ENCODE data around the gene FLT3.
A peak's percentile ranks its signal among the peaks of the same experiment; 100 is the strongest.
"Not testable (repeated sequence)": the region's sequence is repeated elsewhere in the genome, so short reads cannot be mapped to it uniquely, and the experiment has no call there.

Gene FLT3

GRCh38 chr13:28041031-28041461 is 59.3 kb downstream of the FLT3 start:
- H3K27me3 Mint-ChIP-seq: no peaks in the 10 kb centered on the region
- peak overlapping the region; percentile 25 for H3K27ac Mint-ChIP-seq
- H3K4me3 Mint-ChIP-seq: no peak overlapping the region
- H3K36me3 Mint-ChIP-seq: no peaks in the 10 kb centered on the region
- H3K9me3 Mint-ChIP-seq: no peaks in the 10 kb centered on the region
- ATAC-seq: no peak
- peaks cover 41% of the 10 kb centered on the region for H3K4me1 Mint-ChIP-seq

- H3K4me1 Mint-ChIP-seq: peaks cover 44% of the 10 kb centered on the region
- peak; percentile 47 for ATAC-seq
- H3K9me3 Mint-ChIP-seq: no peaks in the 10 kb centered on the region
- no peaks in the 10 kb centered on the region for H3K27me3 Mint-ChIP-seq
- H3K4me3 Mint-ChIP-seq: no peak overlapping the region
- no peaks in the 10 kb centered on the region for H3K36me3 Mint-ChIP-seq
- H3K27ac Mint-ChIP-seq: no peak overlapping the region
These were observed 63.0 kb downstream of the FLT3 start for GRCh38 chr13:28037399-28037798.

- H3K4me3 Mint-ChIP-seq: no peak overlapping the region
- peak overlapping the region; percentile 61 for H3K27ac Mint-ChIP-seq
- H3K36me3 Mint-ChIP-seq: no peaks in the 10 kb centered on the region
- H3K9me3 Mint-ChIP-seq: peaks cover 3% of the 10 kb centered on the region
- no peak for ATAC-seq
- H3K27me3 Mint-ChIP-seq: no peaks in the 10 kb centered on the region
- H3K4me1 Mint-ChIP-seq: peaks cover 50% of the 10 kb centered on the region
These were observed 65.1 kb downstream of the FLT3 start for GRCh38 chr13:28035146-28035782.

GRCh38 chr13:28033894-28034655 is 66.3 kb downstream of the FLT3 start:
- Mint-ChIP-seq H3K27ac (peak overlapping the region; percentile 61), H3K27me3 (no peaks in the 10 kb centered on the region), H3K4me1 (peaks cover 45% of the 10 kb centered on the region), H3K36me3 (no peaks in the 10 kb centered on the region), H3K4me3 (no peak overlapping the region), H3K9me3 (peaks cover 3% of the 10 kb centered on the region)
- ATAC-seq: no peak

GRCh38 chr13:28032438-28032837 is 67.9 kb downstream of the FLT3 start:
- not testable (repeated sequence) for H3K4me3 Mint-ChIP-seq, ATAC-seq, H3K27me3 Mint-ChIP-seq, H3K36me3 Mint-ChIP-seq, H3K9me3 Mint-ChIP-seq
- Mint-ChIP-seq H3K4me1 (peaks cover 45% of the 10 kb centered on the region), H3K27ac (peak overlapping the region; percentile 66)

- Mint-ChIP-seq H3K4me3 (no peak overlapping the region), H3K36me3 (no peaks in the 10 kb centered on the region), H3K27ac (peak overlapping the region; percentile 66), H3K27me3 (no peaks in the 10 kb centered on the region), H3K4me1 (peaks cover 50% of the 10 kb centered on the region), H3K9me3 (peaks cover 3% of the 10 kb centered on the region)
- ATAC-seq: peak; percentile 70
These were observed 68.5 kb downstream of the FLT3 start for GRCh38 chr13:28031896-28032288.

- Mint-ChIP-seq H3K9me3 (peaks cover 3% of the 10 kb centered on the region), H3K4me3 (peak overlapping the region; percentile 13), H3K27ac (peak overlapping the region; percentile 66), H3K4me1 (peaks cover 51% of the 10 kb centered on the region), H3K36me3 (no peaks in the 10 kb centered on the region), H3K27me3 (no peaks in the 10 kb centered on the region)
- ATAC-seq: peak; percentile 93
These were observed 69.0 kb downstream of the FLT3 start for GRCh38 chr13:28031220-28031895.

GRCh38 chr13:28027607-28028364 is 72.6 kb downstream of the FLT3 start:
- Mint-ChIP-seq H3K36me3 (no peaks in the 10 kb centered on the region), H3K27me3 (no peaks in the 10 kb centered on the region), H3K4me3 (no peak overlapping the region), H3K27ac (no peak overlapping the region), H3K4me1 (peaks cover 27% of the 10 kb centered on the region), H3K9me3 (peaks cover 3% of the 10 kb centered on the region)
- no peak for ATAC-seq

GRCh38 chr13:28027071-28027470 is 73.3 kb downstream of the FLT3 start:
- Mint-ChIP-seq H3K4me1 (peaks cover 26% of the 10 kb centered on the region), H3K36me3 (no peaks in the 10 kb centered on the region), H3K27me3 (no peaks in the 10 kb centered on the region), H3K27ac (no peak overlapping the region), H3K4me3 (no peak overlapping the region), H3K9me3 (peaks cover 3% of the 10 kb centered on the region)
- no peak for ATAC-seq

GRCh38 chr13:28026508-28026907 is 73.9 kb downstream of the FLT3 start:
- Mint-ChIP-seq H3K9me3 (peaks cover 3% of the 10 kb centered on the region), H3K27ac (no peak overlapping the region), H3K27me3 (no peaks in the 10 kb centered on the region), H3K36me3 (no peaks in the 10 kb centered on the region), H3K4me3 (no peak overlapping the region), H3K4me1 (peaks cover 21% of the 10 kb centered on the region)
- ATAC-seq: no peak

- Mint-ChIP-seq H3K4me1 (peaks cover 12% of the 10 kb centered on the region), H3K9me3 (no peaks in the 10 kb centered on the region), H3K36me3 (no peaks in the 10 kb centered on the region), H3K4me3 (no peak overlapping the region), H3K27me3 (no peaks in the 10 kb centered on the region), H3K27ac (peak overlapping the region; percentile 19)
- no peak for ATAC-seq
These were observed 77.4 kb downstream of the FLT3 start for GRCh38 chr13:28022848-28023518.

GRCh38 chr13:28014301-28014700 is 86.1 kb downstream of the FLT3 start:
- Mint-ChIP-seq H3K27ac (no peak overlapping the region), H3K4me1 (peaks cover 24% of the 10 kb centered on the region), H3K4me3 (no peak overlapping the region), H3K36me3 (no peaks in the 10 kb centered on the region), H3K9me3 (no peaks in the 10 kb centered on the region), H3K27me3 (no peaks in the 10 kb centered on the region)
- no peak for ATAC-seq

GRCh38 chr13:28013482-28013881 is 86.9 kb downstream of the FLT3 start:
- H3K9me3 Mint-ChIP-seq: no peaks in the 10 kb centered on the region
- no peak overlapping the region for H3K4me3 Mint-ChIP-seq
- H3K4me1 Mint-ChIP-seq: peaks cover 24% of the 10 kb centered on the region
- no peaks in the 10 kb centered on the region for H3K36me3 Mint-ChIP-seq
- peak overlapping the region; percentile 74 for H3K27ac Mint-ChIP-seq
- no peaks in the 10 kb centered on the region for H3K27me3 Mint-ChIP-seq
- no peak for ATAC-seq

GRCh38 chr13:28012896-28013295 is 87.5 kb downstream of the FLT3 start:
- Mint-ChIP-seq H3K4me1 (peaks cover 24% of the 10 kb centered on the region), H3K27ac (peak overlapping the region; percentile 74), H3K36me3 (no peaks in the 10 kb centered on the region), H3K9me3 (no peaks in the 10 kb centered on the region), H3K27me3 (no peaks in the 10 kb centered on the region), H3K4me3 (no peak overlapping the region)
- ATAC-seq: peak; percentile 92

GRCh38 chr13:28012383-28012782 is 88.0 kb downstream of the FLT3 start:
- H3K9me3 Mint-ChIP-seq: no peaks in the 10 kb centered on the region
- peak overlapping the region; percentile 74 for H3K27ac Mint-ChIP-seq
- no peaks in the 10 kb centered on the region for H3K27me3 Mint-ChIP-seq
- H3K36me3 Mint-ChIP-seq: no peaks in the 10 kb centered on the region
- no peak overlapping the region for H3K4me3 Mint-ChIP-seq
- peaks cover 24% of the 10 kb centered on the region for H3K4me1 Mint-ChIP-seq
- no peak for ATAC-seq

All from stimulated activated memory B cell treated with anti-CD40 and anti-IgM and Interleukin-4, amounts not matched to agents 10 μg/mL and 1 μg/mL and 100 μg/mL, for 72 hours (primary cell).